Adipocyte (in vitro differentiated cells): Measurements from ENCODE around the gene SUGCT.

Experiments used
- DNase-seq: peaks from one replicate; pipeline ENCODE4 v3.0.0-alpha.2; 2015; ENCODE audit warnings: low read depth
- H3K27me3 ChIP-seq: replicated peaks from 2 replicates; pipeline ENCODE4 v1.7.0; 2013; ENCODE audit warnings: mild to moderate bottlenecking, low read length, moderate library complexity; ENCODE audit not compliant: control insufficient read depth, insufficient read depth
- H3K36me3 ChIP-seq: 2 replicates; pipeline ENCODE4 v1.7.0; 2013; ENCODE audit warnings: low read length, mild to moderate bottlenecking, moderate library complexity; ENCODE audit not compliant: control insufficient read depth, insufficient read depth, severe bottlenecking
- H3K4me1 ChIP-seq: 2 replicates; pipeline ENCODE4 v1.7.0; 2013; ENCODE audit warnings: mild to moderate bottlenecking, low read length, moderate library complexity; ENCODE audit not compliant: control insufficient read depth, insufficient read depth
- H3K4me3 ChIP-seq: 2 replicates; pipeline ENCODE4 v1.7.0; 2013; ENCODE audit warnings: mild to moderate bottlenecking, low read length, moderate library complexity
- H3K9ac ChIP-seq: 2 replicates; pipeline ENCODE4 v1.7.0; 2013; ENCODE audit warnings: mild to moderate bottlenecking, low read length, moderate library complexity
- H3K9me3 ChIP-seq: 2 replicates; pipeline ENCODE4 v1.7.0; 2013; ENCODE audit warnings: mild to moderate bottlenecking, low read length, moderate library complexity; ENCODE audit not compliant: control insufficient read depth

Gene SUGCT

DNA sequence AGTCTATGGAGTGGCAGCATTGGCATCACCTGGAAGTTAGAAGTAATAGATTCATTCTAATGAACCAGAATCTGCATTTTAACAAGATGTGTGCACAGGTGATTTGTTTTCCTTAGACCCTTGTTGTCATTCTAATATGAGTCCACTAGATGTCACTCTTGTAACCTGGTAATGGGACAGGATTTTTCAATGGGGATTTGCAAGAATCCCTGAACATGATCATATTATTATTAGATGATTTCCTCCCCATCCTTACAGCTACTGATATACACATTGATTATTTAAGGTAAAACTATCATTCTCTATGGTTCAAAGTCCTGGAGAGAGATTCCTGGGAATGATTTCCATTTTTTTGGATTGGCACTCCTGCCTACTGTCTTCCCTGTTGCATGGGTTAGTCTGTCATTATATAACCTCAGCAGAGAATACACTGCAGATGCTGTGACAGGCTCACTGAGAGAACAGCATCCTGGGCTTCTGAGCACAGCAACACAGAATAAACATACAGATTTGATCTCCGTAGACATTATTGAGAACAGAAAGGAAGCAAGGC lies 194.9 kb downstream of the SUGCT start:
- peak; percentile 83 for DNase-seq
- Histone ChIP-seq H3K9ac (no peak overlapping the region), H3K36me3 (no peaks in the 10 kb centered on the region), H3K4me3 (no peak overlapping the region), H3K4me1 (peaks cover 19% of the 10 kb centered on the region), H3K9me3 (no peaks in the 10 kb centered on the region), H3K27me3 (no peaks in the 10 kb centered on the region)

DNA sequence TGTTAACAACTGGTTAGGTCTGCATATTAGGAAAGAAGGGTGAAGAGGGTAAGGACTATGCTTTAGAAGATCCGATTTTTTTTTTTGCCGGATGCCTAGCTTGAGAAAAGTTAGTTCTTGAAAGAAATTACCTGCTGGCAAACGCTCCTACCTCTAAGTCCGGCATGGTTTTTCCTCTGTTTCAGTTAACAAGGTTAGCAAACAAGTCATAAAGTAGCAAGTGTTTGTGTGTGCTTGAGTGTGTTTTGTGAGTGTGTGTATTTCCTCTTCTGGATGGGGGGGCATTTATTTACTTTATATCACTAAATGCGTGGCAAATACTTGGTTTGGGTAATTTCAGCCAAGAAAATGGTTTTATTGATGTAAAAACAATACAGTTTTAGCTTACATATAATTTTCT lies 195.6 kb downstream of the SUGCT start:
- H3K9me3 ChIP-seq = no peaks in the 10 kb centered on the region
- H3K4me3 ChIP-seq = no peak overlapping the region
- no peaks in the 10 kb centered on the region for H3K27me3 ChIP-seq
- DNase-seq = no peak
- H3K9ac ChIP-seq = no peak overlapping the region
- H3K36me3 ChIP-seq = no peaks in the 10 kb centered on the region
- peaks cover 15% of the 10 kb centered on the region for H3K4me1 ChIP-seq

DNA sequence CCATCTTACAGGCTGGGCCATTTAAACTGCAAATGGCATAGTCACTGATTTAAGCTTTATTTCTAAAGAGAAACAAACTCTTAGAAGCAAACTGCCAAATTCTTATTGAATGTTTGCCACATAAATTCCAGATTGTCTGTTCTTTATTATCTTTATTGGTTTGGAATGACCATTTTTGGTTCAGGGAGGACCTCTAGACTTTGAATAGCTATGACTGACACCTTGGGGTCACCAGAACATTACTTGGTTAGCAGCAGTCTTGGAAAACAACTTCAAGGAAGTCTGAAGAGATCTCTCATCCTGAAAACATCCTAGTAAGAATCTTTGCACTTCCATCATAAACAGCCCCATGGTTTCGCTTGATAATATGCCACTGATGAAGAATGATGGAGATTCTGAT lies 197.1 kb downstream of the SUGCT start:
- no peak overlapping the region for H3K9ac ChIP-seq

DNA sequence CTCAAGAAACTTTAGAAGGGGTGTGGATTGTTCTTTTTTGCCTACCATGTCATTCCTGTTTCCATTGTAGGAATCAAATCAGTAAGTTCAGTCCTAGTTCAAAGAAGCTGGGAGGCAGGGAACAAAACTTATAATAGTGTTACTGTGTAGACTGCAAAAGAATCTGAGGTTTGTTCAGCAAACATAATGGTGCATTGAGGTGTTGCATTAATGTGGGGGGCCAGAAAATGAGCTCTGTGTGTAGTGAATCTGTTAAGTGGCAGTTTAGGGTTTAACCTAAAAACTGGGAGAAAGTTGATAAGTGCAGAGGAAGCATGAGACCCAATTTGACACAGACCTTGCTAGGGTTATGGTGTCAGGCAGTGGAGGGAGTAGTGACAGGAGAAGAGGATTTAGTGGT lies 197.7 kb downstream of the SUGCT start:
- DNase-seq = no peak
- Histone ChIP-seq H3K27me3 (no peaks in the 10 kb centered on the region), H3K36me3 (no peaks in the 10 kb centered on the region), H3K9me3 (peaks cover 3% of the 10 kb centered on the region), H3K4me3 (no peak overlapping the region), H3K4me1 (peaks cover 15% of the 10 kb centered on the region), H3K9ac (no peak overlapping the region)

More for the DNA sequence above, 197.1 kb downstream of the SUGCT start:
- H3K9me3 ChIP-seq = no peaks in the 10 kb centered on the region
- no peak for DNase-seq
- no peak overlapping the region for H3K4me3 ChIP-seq
- H3K4me1 ChIP-seq = peaks cover 15% of the 10 kb centered on the region
- H3K27me3 ChIP-seq = no peaks in the 10 kb centered on the region
- H3K36me3 ChIP-seq = no peaks in the 10 kb centered on the region

DNA sequence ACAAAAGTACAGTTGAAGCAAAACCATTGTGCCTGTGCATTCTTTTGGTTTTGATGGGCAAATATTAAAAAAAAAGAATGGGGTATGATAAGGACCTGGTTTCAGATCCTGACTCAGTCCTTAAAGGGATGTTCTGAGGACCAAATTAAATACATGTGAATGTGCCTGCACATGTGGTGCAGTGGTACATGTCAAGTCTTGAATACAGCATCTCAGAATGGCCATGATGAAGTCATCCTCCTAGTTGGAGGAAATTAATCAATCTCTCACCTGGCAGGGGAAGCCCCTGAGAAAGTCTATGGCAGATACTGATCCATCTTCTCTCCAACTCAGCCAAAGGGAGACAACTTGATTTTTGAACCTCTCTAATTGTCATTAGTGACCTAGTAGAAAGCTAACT lies 207.0 kb downstream of the SUGCT start:
- no peak for DNase-seq
- Histone ChIP-seq H3K4me1 (no peaks in the 10 kb centered on the region), H3K9ac (no peak overlapping the region), H3K9me3 (peaks cover 5% of the 10 kb centered on the region), H3K4me3 (no peak overlapping the region), H3K27me3 (no peaks in the 10 kb centered on the region), H3K36me3 (no peaks in the 10 kb centered on the region)

DNA sequence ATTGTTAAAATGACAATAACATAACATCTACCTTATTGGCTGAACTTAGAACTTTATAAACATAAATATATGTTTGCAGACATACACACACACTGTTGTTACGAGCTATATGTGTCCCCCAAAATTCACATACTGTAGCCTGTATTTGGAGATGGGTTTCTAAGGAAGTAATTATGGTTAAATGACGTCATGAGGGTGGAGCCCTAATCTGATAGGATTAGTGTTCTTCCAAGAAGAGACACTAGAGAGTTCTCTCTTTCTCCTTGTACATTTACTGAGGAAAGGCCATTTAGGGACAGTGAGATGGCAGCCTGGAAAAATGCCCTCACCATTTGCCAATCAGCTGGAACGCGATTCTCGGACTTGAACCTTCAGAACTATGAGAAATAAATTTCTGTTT lies 211.7 kb downstream of the SUGCT start:
- no peaks in the 10 kb centered on the region for H3K9me3 ChIP-seq
- H3K27me3 ChIP-seq = no peaks in the 10 kb centered on the region
- DNase-seq = no peak
- peaks cover 6% of the 10 kb centered on the region for H3K4me1 ChIP-seq
- H3K9ac ChIP-seq = no peak overlapping the region
- H3K36me3 ChIP-seq = no peaks in the 10 kb centered on the region
- H3K4me3 ChIP-seq = no peak overlapping the region

DNA sequence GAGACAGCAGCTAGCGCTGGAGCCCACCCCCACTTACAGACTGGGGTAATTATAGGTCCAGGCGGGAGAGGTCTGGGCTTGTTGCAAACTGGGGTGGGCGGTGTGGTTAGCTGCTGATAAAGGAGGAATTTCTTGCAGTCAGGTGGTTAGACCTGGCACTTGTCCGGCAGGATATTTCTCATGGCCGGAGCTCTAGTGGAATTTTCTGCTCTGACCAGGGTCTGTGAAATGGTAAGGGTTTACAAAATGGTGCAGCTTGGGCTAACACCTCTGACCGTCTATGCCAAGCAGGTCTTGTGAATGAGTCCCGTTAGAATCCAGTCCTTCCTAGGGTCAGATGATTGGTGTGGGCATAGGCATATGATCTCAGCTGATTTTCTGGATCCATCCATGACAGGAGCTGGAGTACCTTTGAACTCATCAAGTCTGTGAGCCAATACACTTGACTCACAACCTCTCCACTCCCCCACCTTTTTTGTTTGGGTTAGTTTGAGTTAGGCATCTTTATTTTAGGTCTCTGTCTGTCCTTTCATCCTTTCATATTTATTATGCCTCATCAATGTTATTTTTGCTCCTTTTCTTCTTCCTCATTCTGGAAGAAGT lies 213.4 kb downstream of the SUGCT start:
- H3K36me3 ChIP-seq = no peaks in the 10 kb centered on the region
- no peak overlapping the region for H3K4me3 ChIP-seq
- peaks cover 6% of the 10 kb centered on the region for H3K4me1 ChIP-seq
- no peaks in the 10 kb centered on the region for H3K9me3 ChIP-seq
- H3K9ac ChIP-seq = no peak overlapping the region
- H3K27me3 ChIP-seq = no peaks in the 10 kb centered on the region
- DNase-seq = no peak

DNA sequence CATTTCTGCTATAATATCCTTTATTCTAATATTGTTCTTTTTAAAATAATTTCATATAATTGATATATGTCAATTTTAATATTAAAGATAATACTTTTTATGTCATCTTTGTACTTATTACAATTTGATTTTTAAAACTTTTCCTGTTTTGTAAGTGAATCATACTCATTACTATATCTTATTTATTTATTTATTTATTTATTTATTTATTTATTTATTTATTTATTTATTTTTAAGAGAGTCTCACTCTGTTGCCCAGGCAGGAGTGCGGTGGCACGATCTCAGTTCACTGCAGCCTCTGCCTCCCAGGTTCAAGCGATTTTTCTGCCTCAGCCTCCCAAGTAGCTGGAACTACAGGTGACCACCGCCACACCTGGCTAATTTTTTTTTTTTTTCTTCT lies 215.3 kb downstream of the SUGCT start:
- H3K4me3 ChIP-seq = no peak overlapping the region
- no peak overlapping the region for H3K9ac ChIP-seq
- H3K9me3 ChIP-seq = no peaks in the 10 kb centered on the region
- DNase-seq = no peak
- H3K36me3 ChIP-seq = no peaks in the 10 kb centered on the region
- H3K4me1 ChIP-seq = peaks cover 12% of the 10 kb centered on the region
- no peaks in the 10 kb centered on the region for H3K27me3 ChIP-seq

DNA sequence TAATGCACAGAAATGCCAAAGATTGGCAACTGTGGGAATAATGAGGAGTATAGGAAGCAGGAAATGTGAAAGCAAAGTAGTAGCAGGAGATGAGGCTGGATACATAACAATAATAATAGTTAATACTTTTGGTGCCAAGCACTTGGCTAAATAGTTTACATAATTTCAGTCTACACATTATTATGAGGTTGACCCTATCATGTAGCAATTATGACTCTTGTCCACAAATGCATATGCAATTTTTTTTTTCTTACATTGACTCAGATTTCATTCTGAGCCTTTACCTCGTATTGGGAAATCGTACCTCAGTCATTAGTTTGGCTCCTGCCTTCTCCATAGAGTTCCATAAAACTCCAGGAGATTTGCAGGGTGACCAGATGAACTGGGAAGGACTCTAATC lies 219.9 kb downstream of the SUGCT start:
- Histone ChIP-seq H3K9ac (no peak overlapping the region), H3K9me3 (no peaks in the 10 kb centered on the region), H3K36me3 (no peaks in the 10 kb centered on the region), H3K4me1 (peaks cover 27% of the 10 kb centered on the region), H3K4me3 (no peak overlapping the region), H3K27me3 (no peaks in the 10 kb centered on the region)
- no peak for DNase-seq

DNA sequence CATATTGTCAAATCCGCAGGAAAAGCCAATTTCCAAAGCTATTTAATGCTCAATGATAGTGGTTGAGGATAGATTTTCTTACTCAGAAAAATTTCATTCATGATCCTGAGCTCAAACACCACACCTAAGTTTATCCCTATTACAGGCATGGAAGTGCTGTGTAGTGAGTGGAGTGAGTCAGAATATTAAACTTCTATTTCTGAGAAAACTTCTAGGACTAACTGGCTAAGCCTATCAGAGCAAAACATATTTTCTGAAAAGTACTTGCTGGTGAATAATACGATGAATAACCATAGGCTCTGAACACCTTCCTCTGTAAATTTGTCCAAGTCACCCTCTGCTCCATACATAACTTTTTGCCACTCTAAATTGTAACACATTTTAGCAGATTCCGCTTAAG lies 221.5 kb downstream of the SUGCT start:
- DNase-seq = peak; percentile 22
- Histone ChIP-seq H3K4me1 (peaks cover 27% of the 10 kb centered on the region), H3K9ac (no peak overlapping the region), H3K9me3 (no peaks in the 10 kb centered on the region), H3K36me3 (no peaks in the 10 kb centered on the region), H3K27me3 (no peaks in the 10 kb centered on the region), H3K4me3 (no peak overlapping the region)

DNA sequence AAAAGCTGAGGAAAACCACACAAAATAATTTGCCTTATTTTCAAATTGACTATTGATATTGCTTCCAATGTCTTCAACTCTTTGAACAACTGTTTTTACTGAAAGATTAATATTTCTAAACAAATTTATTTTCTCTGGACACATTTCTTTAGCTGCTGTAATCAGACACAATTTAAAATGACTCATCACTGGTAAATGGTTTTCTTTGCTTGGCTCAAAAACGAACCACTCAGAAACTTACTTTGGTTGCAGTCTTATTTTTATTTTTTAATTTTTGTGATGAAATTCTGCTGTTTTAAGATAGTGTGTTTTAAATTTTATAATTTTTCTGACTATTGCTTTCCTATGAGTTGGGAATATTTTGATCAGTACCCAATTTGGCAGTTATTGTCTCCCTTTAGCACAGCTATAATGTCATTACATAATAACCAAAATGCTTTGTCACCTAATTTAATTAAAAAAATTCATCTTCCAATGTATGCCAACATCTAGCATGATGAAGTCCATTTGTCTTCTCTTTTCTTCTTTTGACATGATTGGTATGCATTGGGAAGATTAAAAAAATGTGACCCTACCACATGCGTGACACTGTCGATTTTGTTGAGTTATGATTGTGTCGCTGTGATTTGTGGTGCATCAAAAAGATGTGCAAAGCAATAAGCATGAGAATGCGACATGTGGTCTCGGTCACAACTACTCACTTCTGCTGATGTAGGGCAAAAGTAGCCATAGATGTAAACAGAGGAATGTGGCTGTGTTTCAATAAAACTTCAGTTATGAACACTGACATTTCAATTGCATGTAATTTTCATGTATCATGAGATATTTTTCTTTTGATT lies 222.3 kb downstream of the SUGCT start:
- H3K4me1 ChIP-seq = peaks cover 27% of the 10 kb centered on the region
- no peaks in the 10 kb centered on the region for H3K9me3 ChIP-seq
- no peak overlapping the region for H3K4me3 ChIP-seq
- peak; percentile 58 for DNase-seq
- H3K27me3 ChIP-seq = no peaks in the 10 kb centered on the region
- no peaks in the 10 kb centered on the region for H3K36me3 ChIP-seq
- no peak overlapping the region for H3K9ac ChIP-seq
